ENCODE data around the gene EML3. TPM values are rescaled to one million over a fixed set of nuclear protein-coding genes. Genes with fewer than 3 reads are reported as not detected.

Gene EML3
- total RNA-seq, 1 experiment from 2014 or later: 51.1 TPM

DNA sequence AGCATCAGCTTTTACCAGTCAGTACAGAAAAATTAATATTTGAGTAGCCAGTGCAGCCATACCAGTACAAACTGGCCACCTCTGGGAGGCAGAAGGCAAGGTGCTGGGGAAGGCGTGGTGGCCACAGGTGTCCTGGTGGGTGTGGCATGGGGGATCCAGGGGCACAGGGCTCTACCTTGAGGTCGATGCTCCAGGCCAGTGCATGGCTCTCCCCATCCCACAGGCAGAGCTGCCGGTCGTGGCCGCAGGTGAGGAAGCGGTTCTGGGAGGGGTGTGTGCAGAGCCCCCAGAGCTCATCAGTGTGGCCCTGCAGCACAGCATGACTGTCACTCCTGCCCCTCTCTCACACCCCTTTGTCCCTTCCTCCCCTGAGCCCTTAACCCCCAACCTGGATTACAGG lies 7.1 kb downstream of the EML3 start:
- Mint-ChIP-seq H3K27me3 (ENCODE audit: low read depth) (peaks cover 27% of the 10 kb centered on the region), H3K9me3 (no peaks in the 10 kb centered on the region), H3K4me3 (no peak overlapping the region), H3K27ac (no peak overlapping the region), H3K36me3 (peaks cover 8% of the 10 kb centered on the region), H3K4me1 (peaks cover 47% of the 10 kb centered on the region)
- ChIA-PET POLR2A (interaction anchor here (0.7 to 2.2 kb wide), 3 partner anchors 14 to 156 kb away, joined by 3 to 9 read pairs (median 8); partner anchors contain the start of genes B3GAT3, POLR2G and TUT1), CTCF (interaction anchor here (1.4 to 8.9 kb wide), 3 partner anchors 13 to 211 kb away, joined by 3 to 74 read pairs (median 5); partner anchors contain the start of genes TMEM179B and TUT1)
- TF ChIP-seq ETV6 (CRISPR knock-in tag; IDR thresholded peaks at IDR 0.05) (no peak), FOXJ3 (CRISPR knock-in tag; IDR thresholded peaks at IDR 0.05; ENCODE audit: borderline replicate concordance) (no peak), SMAD4 (CRISPR knock-in tag; IDR thresholded peaks at IDR 0.05) (no peak), USF1 (CRISPR knock-in tag; IDR thresholded peaks at IDR 0.05) (no peak), CBFB (CRISPR knock-in tag; IDR thresholded peaks at IDR 0.05; ENCODE audit: low read depth) (no peak), ZNF138 (CRISPR knock-in tag; conservative IDR thresholded peaks at IDR 0.05) (no peak), FOXP1 (CRISPR knock-in tag; IDR thresholded peaks at IDR 0.05; ENCODE audit: borderline replicate concordance) (no peak), TEAD1 (CRISPR knock-in tag; IDR thresholded peaks at IDR 0.05) (no peak), FOXK1 (CRISPR knock-in tag; IDR thresholded peaks at IDR 0.05) (no peak), CREB1 (CRISPR knock-in tag; IDR thresholded peaks at IDR 0.05) (no peak), CREM (CRISPR knock-in tag; IDR thresholded peaks at IDR 0.05) (no peak), NR1H2 (CRISPR knock-in tag; IDR thresholded peaks at IDR 0.05) (no peak), SMAD3 (CRISPR knock-in tag; IDR thresholded peaks at IDR 0.05; ENCODE audit: borderline replicate concordance) (no peak)
- TF ChIP-seq, protein P1, sequence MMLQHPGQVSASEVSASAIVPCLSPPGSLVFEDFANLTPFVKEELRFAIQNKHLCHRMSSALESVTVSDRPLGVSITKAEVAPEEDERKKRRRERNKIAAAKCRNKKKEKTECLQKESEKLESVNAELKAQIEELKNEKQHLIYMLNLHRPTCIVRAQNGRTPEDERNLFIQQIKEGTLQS (CRISPR knock-in tag; conservative IDR thresholded peaks at IDR 0.05): no peak
- TF ChIP-seq, protein P2, sequence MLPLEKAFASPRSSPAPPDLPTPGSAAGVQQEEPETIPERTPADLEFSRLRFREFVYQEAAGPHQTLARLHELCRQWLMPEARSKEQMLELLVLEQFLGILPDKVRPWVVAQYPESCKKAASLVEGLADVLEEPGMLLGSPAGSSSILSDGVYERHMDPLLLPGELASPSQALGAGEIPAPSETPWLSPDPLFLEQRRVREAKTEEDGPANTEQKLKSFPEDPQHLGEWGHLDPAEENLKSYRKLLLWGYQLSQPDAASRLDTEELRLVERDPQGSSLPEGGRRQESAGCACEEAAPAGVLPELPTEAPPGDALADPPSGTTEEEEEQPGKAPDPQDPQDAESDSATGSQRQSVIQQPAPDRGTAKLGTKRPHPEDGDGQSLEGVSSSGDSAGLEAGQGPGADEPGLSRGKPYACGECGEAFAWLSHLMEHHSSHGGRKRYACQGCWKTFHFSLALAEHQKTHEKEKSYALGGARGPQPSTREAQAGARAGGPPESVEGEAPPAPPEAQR (CRISPR knock-in tag; IDR thresholded peaks at IDR 0.05): no peak
- TF ChIP-seq, protein P3, sequence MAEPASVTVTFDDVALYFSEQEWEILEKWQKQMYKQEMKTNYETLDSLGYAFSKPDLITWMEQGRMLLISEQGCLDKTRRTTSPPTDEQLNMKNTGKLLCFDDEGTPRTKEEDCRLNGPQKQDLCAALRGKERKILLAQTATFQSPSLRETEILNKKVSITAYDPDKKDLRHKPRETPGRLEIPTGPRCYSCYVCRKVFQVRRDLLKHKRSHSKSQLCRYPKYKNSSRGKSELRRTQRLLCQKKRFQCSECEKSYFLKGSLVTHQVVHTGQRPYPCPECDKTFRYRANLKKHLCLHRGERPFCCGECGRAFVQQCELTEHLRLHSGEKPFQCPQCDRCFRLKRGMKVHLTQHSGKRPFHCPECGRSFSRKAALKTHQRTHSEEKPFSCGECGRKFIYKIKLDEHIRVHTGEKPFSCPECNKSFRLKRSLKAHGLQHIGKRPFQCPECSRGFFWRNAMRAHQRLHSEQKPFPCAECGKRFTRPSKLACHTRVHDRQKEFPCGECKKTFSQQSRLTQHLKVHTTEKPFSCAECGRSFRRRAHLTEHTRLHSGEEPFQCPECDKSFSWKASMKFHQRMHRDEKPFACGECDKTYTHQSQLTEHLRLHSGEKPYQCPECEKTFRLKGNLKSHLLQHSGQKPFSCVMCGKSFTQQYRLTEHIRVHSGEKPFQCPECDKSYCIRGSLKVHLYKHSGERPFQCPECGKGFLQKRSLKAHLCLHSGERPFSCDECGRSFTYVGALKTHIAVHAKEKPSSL (CRISPR knock-in tag; conservative IDR thresholded peaks at IDR 0.05): no peak
- TF ChIP-seq, protein P4, sequence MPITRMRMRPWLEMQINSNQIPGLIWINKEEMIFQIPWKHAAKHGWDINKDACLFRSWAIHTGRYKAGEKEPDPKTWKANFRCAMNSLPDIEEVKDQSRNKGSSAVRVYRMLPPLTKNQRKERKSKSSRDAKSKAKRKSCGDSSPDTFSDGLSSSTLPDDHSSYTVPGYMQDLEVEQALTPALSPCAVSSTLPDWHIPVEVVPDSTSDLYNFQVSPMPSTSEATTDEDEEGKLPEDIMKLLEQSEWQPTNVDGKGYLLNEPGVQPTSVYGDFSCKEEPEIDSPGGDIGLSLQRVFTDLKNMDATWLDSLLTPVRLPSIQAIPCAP (CRISPR knock-in tag; IDR thresholded peaks at IDR 0.05): no peak
- DNase-seq (ENCODE audit: low spot score) (no peak), ATAC-seq (no peak)

GRCh38 chr11:62604460-62605120 lies 8.0 kb downstream of the EML3 start:
- DNase-seq (ENCODE audit: low spot score): peak; percentile 30
- CTCF ChIA-PET: interaction anchor here (0.8 to 8.9 kb wide), 6 partner anchors 12 to 210 kb away, joined by 3 to 74 read pairs (median 3); partner anchors contain the start of genes TMEM179B, TUT1 and UQCC3
- H3K4me1 Mint-ChIP-seq: peaks cover 51% of the 10 kb centered on the region
- no peaks in the 10 kb centered on the region for H3K9me3 Mint-ChIP-seq
- H3K27me3 Mint-ChIP-seq (ENCODE audit: low read depth): peaks cover 26% of the 10 kb centered on the region
- H3K27ac Mint-ChIP-seq: no peak overlapping the region
- peaks cover 12% of the 10 kb centered on the region for H3K36me3 Mint-ChIP-seq
- POLR2A ChIA-PET: interaction anchor here (1.8 to 2.2 kb wide), 2 partner anchors 13 to 17 kb away, joined by 8 to 9 read pairs; partner anchors contain the start of genes B3GAT3 and TUT1
- ATAC-seq: no peak
- H3K4me3 Mint-ChIP-seq: peak overlapping the region; percentile 12; the same call in 1 of the 2 replicates
- TF ChIP-seq ZNF219 (CRISPR knock-in tag; IDR thresholded peaks at IDR 0.05; ENCODE audit: borderline replicate concordance) (no peak), ATF1 (CRISPR knock-in tag; IDR thresholded peaks at IDR 0.05) (no peak), GRHL2 (CRISPR knock-in tag; IDR thresholded peaks at IDR 0.05; ENCODE audit: insufficient replicate concordance, severe bottlenecking) (no peak), PRDM15 (CRISPR knock-in tag; IDR thresholded peaks at IDR 0.05) (no peak), PRRX2 (CRISPR knock-in tag; IDR thresholded peaks at IDR 0.05) (no peak), RORB (CRISPR knock-in tag; IDR thresholded peaks at IDR 0.05) (no peak)
- TF ChIP-seq, protein P5, sequence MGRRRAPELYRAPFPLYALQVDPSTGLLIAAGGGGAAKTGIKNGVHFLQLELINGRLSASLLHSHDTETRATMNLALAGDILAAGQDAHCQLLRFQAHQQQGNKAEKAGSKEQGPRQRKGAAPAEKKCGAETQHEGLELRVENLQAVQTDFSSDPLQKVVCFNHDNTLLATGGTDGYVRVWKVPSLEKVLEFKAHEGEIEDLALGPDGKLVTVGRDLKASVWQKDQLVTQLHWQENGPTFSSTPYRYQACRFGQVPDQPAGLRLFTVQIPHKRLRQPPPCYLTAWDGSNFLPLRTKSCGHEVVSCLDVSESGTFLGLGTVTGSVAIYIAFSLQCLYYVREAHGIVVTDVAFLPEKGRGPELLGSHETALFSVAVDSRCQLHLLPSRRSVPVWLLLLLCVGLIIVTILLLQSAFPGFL (CRISPR knock-in tag; IDR thresholded peaks at IDR 0.05; ENCODE audit: borderline replicate concordance): no peak
- TF ChIP-seq, protein P4 (CRISPR knock-in tag; IDR thresholded peaks at IDR 0.05): no peak

All from WTC11 (cell line).